ENCODE data around the gene PPP1R9B. TPM values are rescaled to one million over a fixed set of nuclear protein-coding genes. Genes with fewer than 3 reads are reported as not detected.

PPP1R9B gene
- total and polyA plus RNA-seq, 2 of the 8 experiments (the other 6 are each of a cell fraction or from before 2014, with no cell fraction given): 5.2 to 13.1 TPM

DNA sequence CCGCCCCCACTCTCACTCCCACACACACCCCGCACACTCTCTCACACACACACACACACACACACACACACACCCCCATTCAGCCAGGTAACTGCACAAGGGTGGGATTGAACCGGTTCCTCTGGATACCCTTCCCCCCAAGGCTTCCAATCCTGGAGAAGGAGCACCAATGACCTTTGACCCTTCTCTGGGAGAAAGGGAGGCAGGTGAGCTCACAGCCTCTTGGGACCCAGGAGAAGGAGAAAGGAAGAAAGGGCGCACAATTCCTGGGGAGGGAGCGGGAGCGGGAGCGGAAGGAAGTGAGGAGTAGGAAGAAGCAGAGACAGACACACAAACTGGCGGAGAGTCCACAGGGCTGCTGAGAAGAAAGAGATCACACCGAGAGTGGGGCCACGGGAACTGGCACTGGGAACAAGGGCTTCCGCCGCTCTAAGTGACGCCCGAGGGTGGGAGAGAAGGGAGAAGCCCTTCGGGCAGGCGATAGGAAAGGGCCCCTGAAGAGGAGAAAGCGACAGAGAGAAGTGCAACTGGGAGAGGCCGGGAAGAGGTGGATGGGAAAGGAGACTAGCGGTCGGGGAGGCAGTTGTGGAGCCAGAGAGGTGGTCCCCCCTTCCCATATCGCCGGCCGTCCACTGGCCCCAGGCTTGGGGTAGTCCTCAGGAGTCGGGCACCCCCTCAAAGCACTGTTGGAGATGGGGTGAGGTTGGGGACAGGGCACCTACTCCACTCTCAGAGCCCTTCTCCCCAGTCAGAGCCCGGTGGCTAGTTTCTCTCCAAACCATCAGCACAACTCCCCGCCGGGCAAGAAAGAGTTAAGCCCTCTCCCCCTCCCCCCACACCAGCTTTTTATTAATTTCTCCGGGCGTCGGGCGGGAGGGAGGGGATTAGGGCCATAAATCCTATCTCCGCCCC is 21.8 kb downstream of the PPP1R9B start (continued):
- TF ChIP-seq, protein P1, sequence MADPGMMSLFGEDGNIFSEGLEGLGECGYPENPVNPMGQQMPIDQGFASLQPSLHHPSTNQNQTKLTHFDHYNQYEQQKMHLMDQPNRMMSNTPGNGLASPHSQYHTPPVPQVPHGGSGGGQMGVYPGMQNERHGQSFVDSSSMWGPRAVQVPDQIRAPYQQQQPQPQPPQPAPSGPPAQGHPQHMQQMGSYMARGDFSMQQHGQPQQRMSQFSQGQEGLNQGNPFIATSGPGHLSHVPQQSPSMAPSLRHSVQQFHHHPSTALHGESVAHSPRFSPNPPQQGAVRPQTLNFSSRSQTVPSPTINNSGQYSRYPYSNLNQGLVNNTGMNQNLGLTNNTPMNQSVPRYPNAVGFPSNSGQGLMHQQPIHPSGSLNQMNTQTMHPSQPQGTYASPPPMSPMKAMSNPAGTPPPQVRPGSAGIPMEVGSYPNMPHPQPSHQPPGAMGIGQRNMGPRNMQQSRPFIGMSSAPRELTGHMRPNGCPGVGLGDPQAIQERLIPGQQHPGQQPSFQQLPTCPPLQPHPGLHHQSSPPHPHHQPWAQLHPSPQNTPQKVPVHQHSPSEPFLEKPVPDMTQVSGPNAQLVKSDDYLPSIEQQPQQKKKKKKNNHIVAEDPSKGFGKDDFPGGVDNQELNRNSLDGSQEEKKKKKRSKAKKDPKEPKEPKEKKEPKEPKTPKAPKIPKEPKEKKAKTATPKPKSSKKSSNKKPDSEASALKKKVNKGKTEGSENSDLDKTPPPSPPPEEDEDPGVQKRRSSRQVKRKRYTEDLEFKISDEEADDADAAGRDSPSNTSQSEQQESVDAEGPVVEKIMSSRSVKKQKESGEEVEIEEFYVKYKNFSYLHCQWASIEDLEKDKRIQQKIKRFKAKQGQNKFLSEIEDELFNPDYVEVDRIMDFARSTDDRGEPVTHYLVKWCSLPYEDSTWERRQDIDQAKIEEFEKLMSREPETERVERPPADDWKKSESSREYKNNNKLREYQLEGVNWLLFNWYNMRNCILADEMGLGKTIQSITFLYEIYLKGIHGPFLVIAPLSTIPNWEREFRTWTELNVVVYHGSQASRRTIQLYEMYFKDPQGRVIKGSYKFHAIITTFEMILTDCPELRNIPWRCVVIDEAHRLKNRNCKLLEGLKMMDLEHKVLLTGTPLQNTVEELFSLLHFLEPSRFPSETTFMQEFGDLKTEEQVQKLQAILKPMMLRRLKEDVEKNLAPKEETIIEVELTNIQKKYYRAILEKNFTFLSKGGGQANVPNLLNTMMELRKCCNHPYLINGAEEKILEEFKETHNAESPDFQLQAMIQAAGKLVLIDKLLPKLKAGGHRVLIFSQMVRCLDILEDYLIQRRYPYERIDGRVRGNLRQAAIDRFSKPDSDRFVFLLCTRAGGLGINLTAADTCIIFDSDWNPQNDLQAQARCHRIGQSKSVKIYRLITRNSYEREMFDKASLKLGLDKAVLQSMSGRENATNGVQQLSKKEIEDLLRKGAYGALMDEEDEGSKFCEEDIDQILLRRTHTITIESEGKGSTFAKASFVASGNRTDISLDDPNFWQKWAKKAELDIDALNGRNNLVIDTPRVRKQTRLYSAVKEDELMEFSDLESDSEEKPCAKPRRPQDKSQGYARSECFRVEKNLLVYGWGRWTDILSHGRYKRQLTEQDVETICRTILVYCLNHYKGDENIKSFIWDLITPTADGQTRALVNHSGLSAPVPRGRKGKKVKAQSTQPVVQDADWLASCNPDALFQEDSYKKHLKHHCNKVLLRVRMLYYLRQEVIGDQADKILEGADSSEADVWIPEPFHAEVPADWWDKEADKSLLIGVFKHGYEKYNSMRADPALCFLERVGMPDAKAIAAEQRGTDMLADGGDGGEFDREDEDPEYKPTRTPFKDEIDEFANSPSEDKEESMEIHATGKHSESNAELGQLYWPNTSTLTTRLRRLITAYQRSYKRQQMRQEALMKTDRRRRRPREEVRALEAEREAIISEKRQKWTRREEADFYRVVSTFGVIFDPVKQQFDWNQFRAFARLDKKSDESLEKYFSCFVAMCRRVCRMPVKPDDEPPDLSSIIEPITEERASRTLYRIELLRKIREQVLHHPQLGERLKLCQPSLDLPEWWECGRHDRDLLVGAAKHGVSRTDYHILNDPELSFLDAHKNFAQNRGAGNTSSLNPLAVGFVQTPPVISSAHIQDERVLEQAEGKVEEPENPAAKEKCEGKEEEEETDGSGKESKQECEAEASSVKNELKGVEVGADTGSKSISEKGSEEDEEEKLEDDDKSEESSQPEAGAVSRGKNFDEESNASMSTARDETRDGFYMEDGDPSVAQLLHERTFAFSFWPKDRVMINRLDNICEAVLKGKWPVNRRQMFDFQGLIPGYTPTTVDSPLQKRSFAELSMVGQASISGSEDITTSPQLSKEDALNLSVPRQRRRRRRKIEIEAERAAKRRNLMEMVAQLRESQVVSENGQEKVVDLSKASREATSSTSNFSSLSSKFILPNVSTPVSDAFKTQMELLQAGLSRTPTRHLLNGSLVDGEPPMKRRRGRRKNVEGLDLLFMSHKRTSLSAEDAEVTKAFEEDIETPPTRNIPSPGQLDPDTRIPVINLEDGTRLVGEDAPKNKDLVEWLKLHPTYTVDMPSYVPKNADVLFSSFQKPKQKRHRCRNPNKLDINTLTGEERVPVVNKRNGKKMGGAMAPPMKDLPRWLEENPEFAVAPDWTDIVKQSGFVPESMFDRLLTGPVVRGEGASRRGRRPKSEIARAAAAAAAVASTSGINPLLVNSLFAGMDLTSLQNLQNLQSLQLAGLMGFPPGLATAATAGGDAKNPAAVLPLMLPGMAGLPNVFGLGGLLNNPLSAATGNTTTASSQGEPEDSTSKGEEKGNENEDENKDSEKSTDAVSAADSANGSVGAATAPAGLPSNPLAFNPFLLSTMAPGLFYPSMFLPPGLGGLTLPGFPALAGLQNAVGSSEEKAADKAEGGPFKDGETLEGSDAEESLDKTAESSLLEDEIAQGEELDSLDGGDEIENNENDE (IDR thresholded peaks at IDR 0.05; ENCODE audit: insufficient replicate concordance, low read length): no peak
- TF ChIP-seq, protein P2, sequence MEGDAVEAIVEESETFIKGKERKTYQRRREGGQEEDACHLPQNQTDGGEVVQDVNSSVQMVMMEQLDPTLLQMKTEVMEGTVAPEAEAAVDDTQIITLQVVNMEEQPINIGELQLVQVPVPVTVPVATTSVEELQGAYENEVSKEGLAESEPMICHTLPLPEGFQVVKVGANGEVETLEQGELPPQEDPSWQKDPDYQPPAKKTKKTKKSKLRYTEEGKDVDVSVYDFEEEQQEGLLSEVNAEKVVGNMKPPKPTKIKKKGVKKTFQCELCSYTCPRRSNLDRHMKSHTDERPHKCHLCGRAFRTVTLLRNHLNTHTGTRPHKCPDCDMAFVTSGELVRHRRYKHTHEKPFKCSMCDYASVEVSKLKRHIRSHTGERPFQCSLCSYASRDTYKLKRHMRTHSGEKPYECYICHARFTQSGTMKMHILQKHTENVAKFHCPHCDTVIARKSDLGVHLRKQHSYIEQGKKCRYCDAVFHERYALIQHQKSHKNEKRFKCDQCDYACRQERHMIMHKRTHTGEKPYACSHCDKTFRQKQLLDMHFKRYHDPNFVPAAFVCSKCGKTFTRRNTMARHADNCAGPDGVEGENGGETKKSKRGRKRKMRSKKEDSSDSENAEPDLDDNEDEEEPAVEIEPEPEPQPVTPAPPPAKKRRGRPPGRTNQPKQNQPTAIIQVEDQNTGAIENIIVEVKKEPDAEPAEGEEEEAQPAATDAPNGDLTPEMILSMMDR (IDR thresholded peaks at IDR 0.05; ENCODE audit: control extremely low read depth in 1 of 3, insufficient read depth in 1 of 3, low read depth in 1 of 3, low read length in 3 of 3): no peak
- no peak for TF ChIP-seq FOSL1 (IDR thresholded peaks at IDR 0.05; ENCODE audit: insufficient read depth, low read depth, low read length)
- TF ChIP-seq BACH1 (IDR thresholded peaks at IDR 0.05; ENCODE audit: low read length): 0 out of 2 replicates have a peak, but pooled peaks have one; percentile 12
- TF ChIP-seq JUND (IDR thresholded peaks at IDR 0.05; ENCODE audit: low read length): no peak
- TF ChIP-seq GTF2F1 (IDR thresholded peaks at IDR 0.05; ENCODE audit: borderline replicate concordance, low read depth, low read length): no peak
- no peak for TF ChIP-seq SP4 (IDR thresholded peaks at IDR 0.05; ENCODE audit: low read length)
